Activated T-cell treated with anti-CD3 and anti-CD28 coated beads, Interleukin-2, amount 50 U/mL, for 24 hours (primary cell): Measurements from ENCODE around the gene HSD17B3.
"Not testable (repeated sequence)": the region's sequence is repeated elsewhere in the genome, so short reads cannot be mapped to it uniquely, and the experiment has no call there.

ENCODE experiments used
- DNase-seq: peaks from one replicate; pipeline ENCODE4 v3.0.0-alpha.2; 2020
- H3K27ac Mint-ChIP-seq: 2 replicates; pipeline ENCODE4 v1.8.0; 2020; ENCODE audit warnings: mild to moderate bottlenecking, mixed read lengths
- H3K27me3 Mint-ChIP-seq: 2 replicates; pipeline ENCODE4 v1.8.0; 2020; ENCODE audit warnings: mixed read lengths
- H3K36me3 Mint-ChIP-seq: 2 replicates; pipeline ENCODE4 v1.8.0; 2020; ENCODE audit warnings: low read depth, mixed read lengths
- H3K4me1 Mint-ChIP-seq: 2 replicates; pipeline ENCODE4 v1.8.0; 2020; ENCODE audit warnings: low read depth, mixed read lengths
- H3K4me3 Mint-ChIP-seq: 2 replicates; pipeline ENCODE4 v1.8.0; 2020; ENCODE audit warnings: mild to moderate bottlenecking, moderate library complexity, mixed read lengths
- H3K9me3 Mint-ChIP-seq: 2 replicates; pipeline ENCODE4 v1.8.0; 2020; ENCODE audit warnings: mixed read lengths

Gene HSD17B3

GRCh38 chr9:96322210-96322609, 20.2 kb upstream of the HSD17B3 start:
- not testable (repeated sequence) for DNase-seq, H3K36me3 Mint-ChIP-seq, H3K9me3 Mint-ChIP-seq, H3K27ac Mint-ChIP-seq, H3K27me3 Mint-ChIP-seq, H3K4me1 Mint-ChIP-seq, H3K4me3 Mint-ChIP-seq

- Mint-ChIP-seq H3K4me3 (no peak overlapping the region), H3K27me3 (no peaks in the 10 kb centered on the region), H3K36me3 (no peaks in the 10 kb centered on the region), H3K4me1 (no peaks in the 10 kb centered on the region), H3K27ac (no peak overlapping the region), H3K9me3 (no peaks in the 10 kb centered on the region)
- DNase-seq, result no peak
Measured at GRCh38 chr9:96321515-96321914, 19.5 kb upstream of the HSD17B3 start.

GRCh38 chr9:96320749-96321280, 18.8 kb upstream of the HSD17B3 start:
- Mint-ChIP-seq H3K36me3 (no peaks in the 10 kb centered on the region), H3K4me1 (no peaks in the 10 kb centered on the region), H3K27me3 (no peaks in the 10 kb centered on the region), H3K4me3 (no peak overlapping the region), H3K9me3 (no peaks in the 10 kb centered on the region), H3K27ac (no peak overlapping the region)
- no peak for DNase-seq

DNA sequence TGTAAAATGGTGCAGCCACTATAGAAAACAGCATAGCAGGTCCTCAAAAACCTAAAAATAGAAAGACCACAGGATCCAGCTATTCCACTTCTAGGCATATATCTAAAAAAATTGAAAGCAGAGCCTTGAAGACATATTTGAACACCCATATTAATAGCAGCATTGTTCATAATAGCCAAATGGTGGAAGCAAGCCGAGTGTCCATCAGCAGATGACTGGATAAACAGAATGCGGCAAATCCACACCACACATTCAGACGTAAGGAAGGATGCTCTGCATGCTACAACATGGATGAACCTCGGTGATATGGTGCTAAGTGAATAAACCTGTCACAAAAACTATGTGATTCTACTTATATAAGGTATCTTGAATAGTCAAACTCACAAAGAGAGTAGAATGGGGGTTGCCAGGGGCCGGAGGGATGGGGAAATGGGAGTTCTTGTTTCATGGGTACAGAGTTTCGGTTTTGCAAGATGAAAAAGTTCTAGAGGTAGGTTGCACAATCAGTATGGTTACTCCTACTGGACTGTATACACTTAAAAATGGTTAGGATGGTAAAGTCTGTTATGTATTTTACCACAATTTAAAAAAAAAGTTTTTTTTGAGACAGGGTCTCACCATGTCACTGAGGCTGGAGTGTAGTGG, 17.1 kb upstream of the HSD17B3 start:
- H3K9me3 Mint-ChIP-seq, result no peaks in the 10 kb centered on the region
- H3K27me3 Mint-ChIP-seq, result no peaks in the 10 kb centered on the region
- no peaks in the 10 kb centered on the region for H3K36me3 Mint-ChIP-seq
- H3K4me3 Mint-ChIP-seq, result no peak overlapping the region
- no peak overlapping the region for H3K27ac Mint-ChIP-seq
- DNase-seq, result no peak
- H3K4me1 Mint-ChIP-seq, result no peaks in the 10 kb centered on the region

- DNase-seq, result peak; percentile 71
- Mint-ChIP-seq H3K27me3 (no peaks in the 10 kb centered on the region), H3K36me3 (peaks cover 5% of the 10 kb centered on the region), H3K9me3 (peaks cover 11% of the 10 kb centered on the region), H3K27ac (no peak overlapping the region), H3K4me3 (no peak overlapping the region), H3K4me1 (no peaks in the 10 kb centered on the region)
Measured at GRCh38 chr9:96317335-96317980, 15.5 kb upstream of the HSD17B3 start.

DNA sequence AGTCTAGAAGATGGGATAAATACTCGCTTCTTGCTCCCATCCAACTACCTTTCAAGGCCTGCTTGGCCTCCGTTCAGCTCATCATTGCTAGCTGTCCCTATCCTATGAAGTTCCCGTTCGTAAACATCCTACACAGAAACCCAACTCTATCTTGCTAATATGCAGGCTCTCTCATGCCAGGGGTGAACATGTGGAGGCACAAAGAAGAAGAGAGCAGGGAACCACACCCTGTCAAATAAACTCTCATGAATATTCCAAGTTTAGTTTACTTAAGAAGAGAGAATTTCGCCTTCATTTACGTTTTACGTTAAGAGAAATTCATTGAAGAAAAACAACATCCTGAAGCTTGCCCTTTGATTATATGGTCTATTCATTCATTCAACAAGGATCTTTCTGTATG, 7.9 kb upstream of the HSD17B3 start:
- no peaks in the 10 kb centered on the region for H3K27me3 Mint-ChIP-seq

GRCh38 chr9:96306958-96307357, 5.0 kb upstream of the HSD17B3 start:
- H3K4me1 Mint-ChIP-seq, DNase-seq, H3K36me3 Mint-ChIP-seq, H3K4me3 Mint-ChIP-seq, H3K27ac Mint-ChIP-seq, H3K9me3 Mint-ChIP-seq, H3K27me3 Mint-ChIP-seq: not testable (repeated sequence)

More for the DNA sequence above, 7.9 kb upstream of the HSD17B3 start:
- H3K36me3 Mint-ChIP-seq, result peaks cover 5% of the 10 kb centered on the region
- peaks cover 20% of the 10 kb centered on the region for H3K9me3 Mint-ChIP-seq
- DNase-seq, result no peak
- no peaks in the 10 kb centered on the region for H3K4me1 Mint-ChIP-seq
- H3K4me3 Mint-ChIP-seq, result no peak overlapping the region
- no peak overlapping the region for H3K27ac Mint-ChIP-seq

- Mint-ChIP-seq H3K27me3 (no peaks in the 10 kb centered on the region), H3K27ac (no peak overlapping the region), H3K4me1 (no peaks in the 10 kb centered on the region), H3K9me3 (no peaks in the 10 kb centered on the region), H3K4me3 (no peak overlapping the region), H3K36me3 (no peaks in the 10 kb centered on the region)
- DNase-seq, result no peak
Measured at GRCh38 chr9:96305171-96305570, 3.2 kb upstream of the HSD17B3 start.

- Mint-ChIP-seq H3K4me1 (no peaks in the 10 kb centered on the region), H3K4me3 (no peak overlapping the region), H3K27me3 (no peaks in the 10 kb centered on the region), H3K27ac (no peak overlapping the region), H3K9me3 (no peaks in the 10 kb centered on the region), H3K36me3 (no peaks in the 10 kb centered on the region)
- DNase-seq, result no peak
Measured at GRCh38 chr9:96304230-96304629, 2.3 kb upstream of the HSD17B3 start.

DNA sequence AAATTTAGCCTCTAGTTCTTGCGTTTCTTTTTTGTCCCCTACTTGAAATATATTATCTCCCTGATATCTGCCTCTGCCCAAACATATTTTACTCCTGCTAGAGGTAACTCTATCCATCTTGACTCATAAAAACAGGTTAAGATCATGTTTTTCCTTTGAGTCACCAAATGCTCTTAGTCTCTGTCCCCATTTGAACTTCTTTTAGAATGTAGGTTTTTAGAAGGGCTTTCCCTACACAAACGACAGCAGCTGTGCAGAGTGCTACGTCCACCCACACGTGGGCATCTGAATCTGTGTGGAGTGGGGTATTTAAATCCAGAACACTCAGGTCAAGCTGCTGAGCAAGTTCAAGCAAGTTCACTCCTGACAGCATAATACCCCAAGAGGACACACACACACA, 2.2 kb downstream of the HSD17B3 start:
- H3K27ac Mint-ChIP-seq, result no peak overlapping the region
- H3K36me3 Mint-ChIP-seq, result no peaks in the 10 kb centered on the region
- no peak overlapping the region for H3K4me3 Mint-ChIP-seq
- H3K4me1 Mint-ChIP-seq, result no peaks in the 10 kb centered on the region
- H3K9me3 Mint-ChIP-seq, result no peaks in the 10 kb centered on the region
- peaks cover 3% of the 10 kb centered on the region for H3K27me3 Mint-ChIP-seq
- no peak for DNase-seq

DNA sequence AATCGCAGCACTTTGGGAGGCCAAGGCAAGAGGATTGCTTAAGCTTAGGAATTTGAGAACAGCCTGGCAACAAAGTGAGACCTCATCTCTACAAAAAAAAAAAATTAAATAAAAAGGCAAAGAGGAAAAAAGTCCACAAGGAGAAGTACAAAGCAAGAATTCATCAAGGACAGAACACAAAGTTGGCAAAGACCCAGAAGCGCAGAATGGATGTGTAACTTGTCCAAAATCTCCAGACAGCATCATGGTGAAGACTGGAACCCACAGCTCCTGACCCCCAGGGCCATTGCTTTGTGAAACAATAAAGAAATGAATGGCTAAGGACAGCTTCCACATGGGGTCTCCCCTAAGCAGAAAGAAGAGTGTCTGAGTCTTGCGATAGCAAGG, 7.8 kb downstream of the HSD17B3 start:
- no peak for DNase-seq
- Mint-ChIP-seq H3K27me3 (peaks cover 3% of the 10 kb centered on the region), H3K4me3 (no peak overlapping the region), H3K36me3 (no peaks in the 10 kb centered on the region), H3K4me1 (no peaks in the 10 kb centered on the region), H3K27ac (no peak overlapping the region), H3K9me3 (no peaks in the 10 kb centered on the region)

DNA sequence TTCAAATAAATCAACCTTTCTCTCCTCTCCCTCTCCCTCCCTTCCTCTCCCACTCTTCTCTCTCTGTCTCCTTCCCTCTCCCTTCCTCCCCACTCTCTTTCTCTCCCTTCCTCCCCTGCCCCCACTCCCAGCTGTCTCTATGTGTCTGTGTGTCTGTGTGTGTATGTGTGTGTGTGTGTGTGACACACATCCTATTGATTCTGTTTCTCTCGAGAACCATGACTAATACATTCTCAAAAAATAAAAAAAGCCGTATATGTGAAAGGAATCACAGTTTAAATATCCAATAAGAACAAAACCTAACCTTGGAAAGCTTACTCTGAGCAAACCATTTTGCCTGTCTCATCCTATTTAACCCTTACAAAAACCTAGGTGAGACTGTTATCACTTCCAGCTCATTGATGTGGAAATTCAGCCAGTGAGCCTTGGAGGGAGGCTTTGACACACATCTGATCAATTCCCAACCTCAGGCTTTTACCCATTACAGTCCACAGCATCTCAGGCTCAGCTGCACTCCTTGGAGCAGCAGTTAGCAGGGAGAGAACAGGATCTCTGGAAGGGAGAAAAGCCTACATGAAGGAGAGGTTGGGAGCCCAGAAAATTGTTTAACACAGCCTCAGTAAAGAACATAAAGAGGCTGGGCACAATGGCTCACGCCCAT, 8.3 kb downstream of the HSD17B3 start:
- DNase-seq, result no peak
- Mint-ChIP-seq H3K36me3 (no peaks in the 10 kb centered on the region), H3K9me3 (no peaks in the 10 kb centered on the region), H3K4me3 (no peak overlapping the region), H3K27me3 (peaks cover 3% of the 10 kb centered on the region), H3K4me1 (no peaks in the 10 kb centered on the region), H3K27ac (no peak overlapping the region)

GRCh38 chr9:96289392-96289791, 12.6 kb downstream of the HSD17B3 start:
- peaks cover 5% of the 10 kb centered on the region for H3K9me3 Mint-ChIP-seq
- H3K27me3 Mint-ChIP-seq, result peaks cover 11% of the 10 kb centered on the region
- no peak overlapping the region for H3K27ac Mint-ChIP-seq
- no peak overlapping the region for H3K4me3 Mint-ChIP-seq
- H3K36me3 Mint-ChIP-seq, result no peaks in the 10 kb centered on the region
- DNase-seq, result no peak
- no peaks in the 10 kb centered on the region for H3K4me1 Mint-ChIP-seq

- DNase-seq, result no peak
- no peak overlapping the region for H3K27ac Mint-ChIP-seq
- H3K4me1 Mint-ChIP-seq, result no peaks in the 10 kb centered on the region
- peaks cover 19% of the 10 kb centered on the region for H3K27me3 Mint-ChIP-seq
- peaks cover 5% of the 10 kb centered on the region for H3K9me3 Mint-ChIP-seq
- H3K36me3 Mint-ChIP-seq, result no peaks in the 10 kb centered on the region
- H3K4me3 Mint-ChIP-seq, result no peak overlapping the region
Measured at GRCh38 chr9:96281641-96282040, 20.3 kb downstream of the HSD17B3 start.

DNA sequence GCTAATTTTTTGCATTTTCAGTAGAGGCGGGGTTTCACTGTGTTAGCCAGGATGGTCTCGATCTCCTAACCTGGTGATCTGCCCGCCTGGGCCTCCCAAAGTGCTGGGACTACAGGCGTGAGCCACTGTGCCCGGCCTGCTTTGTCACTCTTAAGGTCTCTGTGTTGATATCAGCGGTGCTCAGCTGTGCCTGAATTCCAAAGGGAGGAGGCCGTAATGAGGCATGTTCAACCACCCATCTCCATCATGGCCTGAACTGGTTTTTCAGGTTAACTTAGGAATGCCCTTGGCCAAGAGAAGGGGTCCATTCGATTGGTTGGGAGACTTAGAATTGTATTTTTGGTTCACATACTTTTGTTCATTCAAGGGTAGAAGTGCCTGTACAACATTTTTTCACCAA, 22.0 kb downstream of the HSD17B3 start:
- H3K4me3 Mint-ChIP-seq, result no peak overlapping the region
- no peak for DNase-seq
- H3K27me3 Mint-ChIP-seq, result peaks cover 9% of the 10 kb centered on the region
- H3K9me3 Mint-ChIP-seq, result peaks cover 4% of the 10 kb centered on the region
- H3K4me1 Mint-ChIP-seq, result no peaks in the 10 kb centered on the region
- no peak overlapping the region for H3K27ac Mint-ChIP-seq
- H3K36me3 Mint-ChIP-seq, result no peaks in the 10 kb centered on the region
